ENCODE measurements around the gene NOL11.
"Not testable (repeated sequence)": the region's sequence is repeated elsewhere in the genome, so short reads cannot be mapped to it uniquely, and the experiment has no call there.

The NOL11 gene

GRCh38 chr17:67747681-67748235 is 30.0 kb downstream of the NOL11 start:
- H3K27ac ChIP-seq, result no peak overlapping the region
- no peak for DNase-seq (ENCODE audit: low spot score)
- TF ChIP-seq CTCF (conservative IDR thresholded peaks at IDR 0.05; ENCODE audit: low read depth), result no peak
- CTCF ChIA-PET, result no interaction called here
- POLR2A ChIA-PET (ENCODE audit: low non-redundant PET), result no interaction called here

DNA sequence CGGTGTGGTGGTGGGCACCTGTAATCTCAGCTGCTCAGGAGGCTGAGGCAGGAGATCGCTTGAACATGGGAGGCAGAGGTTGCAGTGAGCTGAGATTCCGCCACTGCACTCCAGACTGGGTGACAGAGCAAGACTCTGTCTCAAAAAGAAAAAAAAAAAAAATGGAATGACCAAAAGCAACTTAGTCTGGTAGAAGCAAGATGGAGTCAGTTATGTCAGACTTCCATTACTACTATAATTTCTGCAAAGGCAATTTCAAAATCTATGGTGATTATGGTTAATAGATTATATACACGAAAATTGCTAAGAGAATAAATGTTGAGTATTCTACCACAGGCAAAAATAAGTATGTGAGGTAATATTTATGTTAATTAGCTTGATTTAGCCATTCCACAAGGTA is 32.3 kb downstream of the NOL11 start:
- ChIA-PET CTCF (no interaction called here), POLR2A (ENCODE audit: low non-redundant PET) (no interaction called here)
- peak overlapping the region; percentile 11 for H3K27ac ChIP-seq
- no peak for DNase-seq (ENCODE audit: low spot score)
- TF ChIP-seq CTCF (conservative IDR thresholded peaks at IDR 0.05; ENCODE audit: low read depth), result no peak

- peak; percentile 18 for DNase-seq (ENCODE audit: low spot score)
- TF ChIP-seq CTCF (conservative IDR thresholded peaks at IDR 0.05; ENCODE audit: low read depth), result no peak
- peak overlapping the region; percentile 77 for H3K27ac ChIP-seq
- ChIA-PET CTCF (interaction anchor here (1.2 kb wide), 1 partner anchor 12 kb away, joined by 3 read pairs; no protein-coding TSS in a partner anchor), POLR2A (ENCODE audit: low non-redundant PET) (interaction anchor here (0.5 kb wide), 1 partner anchor 35 kb away, joined by 3 read pairs; no protein-coding TSS in a partner anchor)
Measured at GRCh38 chr17:67751101-67752074, 33.7 kb downstream of the NOL11 start.

- H3K27ac ChIP-seq, result peak overlapping the region; percentile 77
- POLR2A ChIA-PET (ENCODE audit: low non-redundant PET), result interaction anchor here (0.5 kb wide), 1 partner anchor 36 kb away, joined by 3 read pairs; no protein-coding TSS in a partner anchor
- DNase-seq (ENCODE audit: low spot score); CTCF ChIA-PET: not testable (repeated sequence)
Measured at GRCh38 chr17:67752160-67752559, 34.4 kb downstream of the NOL11 start.

- no peak for DNase-seq (ENCODE audit: low spot score)
- H3K27ac ChIP-seq, result no peak overlapping the region
- TF ChIP-seq CTCF (conservative IDR thresholded peaks at IDR 0.05; ENCODE audit: low read depth), result no peak
- CTCF ChIA-PET, result no interaction called here
- POLR2A ChIA-PET (ENCODE audit: low non-redundant PET), result interaction anchor here (0.6 kb wide), 1 partner anchor 20 kb away, joined by 7 read pairs; no protein-coding TSS in a partner anchor
Measured at GRCh38 chr17:67753026-67753425, 35.3 kb downstream of the NOL11 start.

DNA sequence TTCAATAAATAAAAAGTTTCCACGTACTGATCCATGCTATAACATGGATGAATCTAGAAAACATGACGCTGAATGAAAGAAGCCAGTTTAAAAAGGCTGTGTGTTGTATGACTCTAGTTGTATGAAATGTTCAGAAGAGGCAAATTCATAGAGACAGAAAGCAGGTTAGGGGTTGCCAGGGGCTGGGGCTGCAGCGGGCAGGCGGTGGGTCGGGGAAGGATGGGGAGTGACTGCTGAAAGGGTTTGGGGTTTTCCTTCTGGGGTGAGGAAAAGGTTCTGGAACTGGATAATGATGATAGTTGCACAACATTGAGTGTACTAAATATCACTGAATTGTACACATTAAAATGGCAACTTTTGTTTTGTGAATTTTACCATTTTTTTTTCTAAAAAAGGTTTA is 36.3 kb downstream of the NOL11 start:
- H3K27ac ChIP-seq, result no peak overlapping the region
- TF ChIP-seq CTCF (conservative IDR thresholded peaks at IDR 0.05; ENCODE audit: low read depth), result no peak
- POLR2A ChIA-PET (ENCODE audit: low non-redundant PET), result no interaction called here
- no peak for DNase-seq (ENCODE audit: low spot score)
- CTCF ChIA-PET, result no interaction called here

DNA sequence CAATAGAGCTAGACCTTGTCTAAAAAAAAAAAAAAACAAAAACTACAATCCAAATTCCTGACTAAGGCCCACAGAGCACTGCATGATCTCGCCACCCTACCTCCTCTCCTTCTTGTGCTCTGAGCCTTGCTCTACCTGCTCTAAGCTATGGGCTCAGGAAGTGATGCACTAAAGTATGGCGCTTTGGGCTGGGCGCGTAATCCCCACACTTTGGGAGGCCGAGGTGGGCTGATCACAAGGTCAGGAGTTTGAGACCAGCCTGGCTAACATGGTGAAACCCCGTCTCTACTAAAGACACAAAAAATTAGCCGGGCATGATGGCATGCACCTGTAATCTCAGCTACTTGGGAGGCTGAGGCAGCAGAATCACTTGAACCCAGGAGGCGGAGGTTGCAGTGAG is 37.0 kb downstream of the NOL11 start:
- DNase-seq (ENCODE audit: low spot score); H3K27ac ChIP-seq; POLR2A ChIA-PET (ENCODE audit: low non-redundant PET): not testable (repeated sequence)
- CTCF ChIA-PET, result interaction anchor here (0.6 kb wide), 1 partner anchor 679 kb away, joined by 3 read pairs; no protein-coding TSS in a partner anchor

DNA sequence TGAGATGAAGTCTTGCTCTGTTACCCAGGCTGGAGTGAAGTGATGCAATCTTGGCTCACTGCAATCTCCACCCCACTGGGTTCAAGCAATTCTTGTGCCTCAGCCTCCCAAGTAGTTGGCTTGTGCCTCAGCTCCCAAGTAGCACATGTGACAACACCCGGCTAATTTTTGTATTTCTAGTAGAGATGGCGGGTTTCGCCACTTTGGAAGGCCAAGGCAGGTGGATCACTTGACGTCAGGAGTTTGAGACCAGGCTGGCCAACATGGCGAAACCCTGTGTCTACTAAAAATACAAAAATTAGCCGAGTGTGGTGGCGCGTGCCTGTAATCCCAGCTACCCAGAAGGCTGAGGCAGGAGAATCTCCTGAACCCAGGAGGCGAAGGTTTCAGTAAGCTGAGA is 39.0 kb downstream of the NOL11 start:
- DNase-seq (ENCODE audit: low spot score); CTCF ChIA-PET; H3K27ac ChIP-seq; POLR2A ChIA-PET (ENCODE audit: low non-redundant PET): not testable (repeated sequence)

Data from RWPE1 (cell line).